Measurements from ENCODE around the gene SOX4. TPM values are rescaled to one million over a fixed set of nuclear protein-coding genes. Genes with fewer than 3 reads are reported as not detected.

The SOX4 gene
- total and polyA plus RNA-seq, 2 experiments from 2014 or later: 164 to 235 TPM

- no peak for TF ChIP-seq CTCF (conservative IDR thresholded peaks at IDR 0.05; ENCODE audit: low read depth in 2 of 2)
- TF ChIP-seq EZH2 (IDR thresholded peaks at IDR 0.05; ENCODE audit: low read depth, unreplicated experiment): no peak
- no peak for TF ChIP-seq ZNF114 (CRISPR knock-in tag; IDR thresholded peaks at IDR 0.05)
- no peak for TF ChIP-seq ETS1 (IDR thresholded peaks at IDR 0.05)
- no peak for TF ChIP-seq JUNB (IDR thresholded peaks at IDR 0.05; ENCODE audit: unreplicated experiment)
- no peak for TF ChIP-seq ZNF331 (CRISPR knock-in tag; IDR thresholded peaks at IDR 0.05; ENCODE audit: low read depth)
- TF ChIP-seq EZH2phosphoT487 (IDR thresholded peaks at IDR 0.05; ENCODE audit: unreplicated experiment): no peak
- no peak for TF ChIP-seq STAT1 (IDR thresholded peaks at IDR 0.05; ENCODE audit: unreplicated experiment)
- TF ChIP-seq REST (IDR thresholded peaks at IDR 0.05; ENCODE audit: unreplicated experiment): no peak
- no peak for TF ChIP-seq CREB1 (CRISPR knock-in tag; IDR thresholded peaks at IDR 0.05; ENCODE audit: low read depth)
- no peak for TF ChIP-seq ZNF462 (CRISPR knock-in tag; IDR thresholded peaks at IDR 0.05)
- Mint-ChIP-seq H3K9me3 (peaks cover 19% of the 10 kb centered on the region), H3K4me3 (peak overlapping the region; percentile 95), H3K27me3 (ENCODE audit: insufficient read depth, low read depth, poor library complexity) (peaks cover 17% of the 10 kb centered on the region), H3K27ac (no peak overlapping the region), H3K4me1 (peaks cover 16% of the 10 kb centered on the region), H3K36me3 (ENCODE audit: low read depth) (peaks cover 14% of the 10 kb centered on the region; the same call in 2 of the 3 replicates)
- no peak overlapping the region for H3K27ac ChIP-seq (ENCODE audit: low read depth)
- H2AFZ ChIP-seq: no peak overlapping the region
- peaks cover 6% of the 10 kb centered on the region; the same call in 1 of the 2 replicates for H3F3A ChIP-seq (replicated peaks; ENCODE audit: low read depth)
- H3K79me2 ChIP-seq (replicated peaks; ENCODE audit: insufficient read depth): no peaks in the 10 kb centered on the region
- DNase-seq (ENCODE audit: low spot score) (no peak), ATAC-seq (no peak)
- H3K4me1 ChIP-seq (ENCODE audit: insufficient read depth): peaks cover 12% of the 10 kb centered on the region
- no peaks in the 10 kb centered on the region for H4K20me1 ChIP-seq (replicated peaks; ENCODE audit: insufficient read depth)
- H3K36me3 ChIP-seq (ENCODE audit: insufficient read depth): peaks cover 9% of the 10 kb centered on the region; the same call in 1 of the 2 replicates
- H3K4me3 ChIP-seq: peak overlapping the region; percentile 72
- H3K9me2 ChIP-seq (ENCODE audit: insufficient read depth): no peaks in the 10 kb centered on the region
- peak overlapping the region; percentile 99 for H3K4me2 ChIP-seq
- H3K27me3 ChIP-seq (ENCODE audit: insufficient read depth): peaks cover 29% of the 10 kb centered on the region
Observed at GRCh38 chr6:21586300-21586699, 7.3 kb upstream of the SOX4 start.

All from GM23338 (cell line).